Stomach (tissue), 9 donors: Measurements from ENCODE around the gene STK32A. TPM values are rescaled to one million over a fixed set of nuclear protein-coding genes. Genes with fewer than 3 reads are reported as not detected.

ENCODE experiments used
- DNase-seq, 2 donors: peaks; one replicate each; pipeline versions ENCODE4 v3.0.0 to v3.0.0-alpha.2; 2013 to 2019
- H3K27ac ChIP-seq, 5 donors: fragments of 200-600 bp in 4 of 5; sonication (generic) in 4 of 5; one replicate each; pipeline ENCODE4 v1.5.1; 2013 to 2019; ENCODE audit warnings: mild to moderate bottlenecking in 1 of 5, moderate library complexity in 1 of 5
- H3K27me3 ChIP-seq, 3 donors: fragments of 200-600 bp; sonication (generic); one replicate each; pipeline ENCODE4 v1.5.1; 2017 to 2019; ENCODE audit warnings: mixed run types in 1 of 3
- H3K36me3 ChIP-seq, 4 donors: fragments of 200-600 bp; sonication (generic); 1 replicate in 3 of 4; 2 replicates in 1 of 4; pipeline ENCODE4 v1.5.1; 2016 to 2019
- H3K4me1 ChIP-seq, 4 donors: fragments of 200-600 bp; sonication (generic); one replicate each; pipeline ENCODE4 v1.5.1; 2016 to 2019
- H3K4me3 ChIP-seq, 4 donors: fragments of 200-600 bp; sonication (generic) in 3 of 4; one replicate each; pipeline ENCODE4 v1.5.1; 2016 to 2019; ENCODE audit warnings: mild to moderate bottlenecking in 1 of 4
- H3K9me3 ChIP-seq, 4 donors: fragments of 200-600 bp; sonication (generic); one replicate each; pipeline ENCODE4 v1.5.1; 2016 to 2019
- EP300 ChIP-seq: sonication (generic); formaldehyde crosslinking; IDR thresholded peaks from one replicate; pipeline ENCODE4 v1.6.1; 2017; ENCODE audit warnings: antibody characterized with exemption
- POLR2A ChIP-seq, 4 donors: fragments of 450-650 bp; IDR thresholded peaks; one replicate each; pipeline ENCODE4 v1.6.1; 2016; ENCODE audit warnings: antibody characterized with exemption in 4 of 4, control low read depth in 2 of 4, mild to moderate bottlenecking in 1 of 4, moderate library complexity in 1 of 4
- POLR2AphosphoS5 ChIP-seq, 3 donors: sonication (generic); formaldehyde crosslinking; IDR thresholded peaks; one replicate each; pipeline ENCODE4 v1.6.1; 2016; ENCODE audit warnings: antibody characterized with exemption in 3 of 3
- WGBS, 5 donors: extraction: QIAGEN DNeasy Blood & Tissue Kit in 3 of 5; methylation state at CpG; one replicate each; pipeline versions ENCODE4 v1.1.5 to v1.1.7; 2013 to 2018; 5-methylcytosine and 5-hydroxymethylcytosine counted together
- intact Hi-C: fragments of 100-400 bp; cut with DNase I; formaldehyde crosslinking; loops from one replicate; pipeline ENCODE4 v1.15.1; 2023; ENCODE audit warnings: low total_unique reads
- polyA plus RNA-seq, 3 donors: library from polyadenylated mRNA; stranded (reverse); fragments of 200-250 nt; gene quantifications; one replicate each; pipeline ENCODE4 v1.2.3, GENCODE V29; 2013
- small RNA-seq, 4 donors: library from RNA; depleted of rRNA; stranded (forward); fragments of <200 nt; gene quantifications; one replicate each; pipeline ENCODE3, GENCODE V24; 2016
- total RNA-seq, 5 donors: library from RNA; depleted of rRNA; stranded (reverse); fragments of >200 nt; gene quantifications; one replicate each; pipeline versions ENCODE4 v1.1.0 to v1.2.3, GENCODE V29; 2014 to 2016
- TF ChIP-seq, protein P1 (sequence below), 7 experiments: fragments of 450-650 bp in 4 of 7; fragments of 200-600 bp in 3 of 7; sonication (generic) in 3 of 7; IDR thresholded peaks; one replicate each; pipeline ENCODE4 v1.5.1; 2016 to 2019; ENCODE audit warnings: antibody characterized with exemption in 7 of 7, control low read depth in 2 of 7, mild to moderate bottlenecking in 1 of 7
- donor health status: healthy with polysubstance abuse.
- donor health status: Bipolar disorder and iron deficiency.
- donor health status: healthy.

STK32A gene
- total and polyA plus RNA-seq, 8 donors, result 0.48 to 29.7 (median 0.62) TPM

DNA sequence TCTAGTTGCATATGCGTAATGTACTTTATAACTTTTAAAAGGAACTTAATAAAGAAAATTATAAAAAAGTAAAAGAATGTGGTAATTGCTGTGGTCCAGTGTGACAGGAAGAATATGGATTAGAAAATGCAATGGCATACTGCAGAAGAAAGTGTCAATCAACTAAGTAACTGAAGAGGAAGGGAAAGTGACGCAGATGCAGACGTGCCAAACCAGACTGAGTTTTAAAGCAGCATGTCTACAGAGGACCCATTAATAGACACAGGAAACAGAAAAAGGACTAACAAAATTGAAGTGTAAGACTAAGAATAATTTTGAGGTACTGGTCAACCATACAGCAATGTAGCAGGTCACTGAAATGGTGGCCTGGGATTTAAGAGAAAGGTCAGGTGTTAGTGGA, 201.8 kb downstream of the STK32A start:
- Histone ChIP-seq H3K4me1 (peaks cover 0 to 24% (median 9%) of the 10 kb centered on the region in 4 donors), H3K27ac (no peak overlapping the region), H3K9me3 (no peaks in the 10 kb centered on the region), H3K27me3 (no peaks in the 10 kb centered on the region), H3K4me3 (no peak overlapping the region), H3K36me3 (no peaks in the 10 kb centered on the region)
- no peak for DNase-seq
- intact Hi-C loops, result no loop called here
- 83 to 89% (median 88%) methylated on average over 3 of the region's 3 CpGs for WGBS, 5 donors
- no peak for TF ChIP-seq POLR2A (IDR thresholded peaks at IDR 0.05)
- TF ChIP-seq EP300, result no peak
- TF ChIP-seq, protein P1, sequence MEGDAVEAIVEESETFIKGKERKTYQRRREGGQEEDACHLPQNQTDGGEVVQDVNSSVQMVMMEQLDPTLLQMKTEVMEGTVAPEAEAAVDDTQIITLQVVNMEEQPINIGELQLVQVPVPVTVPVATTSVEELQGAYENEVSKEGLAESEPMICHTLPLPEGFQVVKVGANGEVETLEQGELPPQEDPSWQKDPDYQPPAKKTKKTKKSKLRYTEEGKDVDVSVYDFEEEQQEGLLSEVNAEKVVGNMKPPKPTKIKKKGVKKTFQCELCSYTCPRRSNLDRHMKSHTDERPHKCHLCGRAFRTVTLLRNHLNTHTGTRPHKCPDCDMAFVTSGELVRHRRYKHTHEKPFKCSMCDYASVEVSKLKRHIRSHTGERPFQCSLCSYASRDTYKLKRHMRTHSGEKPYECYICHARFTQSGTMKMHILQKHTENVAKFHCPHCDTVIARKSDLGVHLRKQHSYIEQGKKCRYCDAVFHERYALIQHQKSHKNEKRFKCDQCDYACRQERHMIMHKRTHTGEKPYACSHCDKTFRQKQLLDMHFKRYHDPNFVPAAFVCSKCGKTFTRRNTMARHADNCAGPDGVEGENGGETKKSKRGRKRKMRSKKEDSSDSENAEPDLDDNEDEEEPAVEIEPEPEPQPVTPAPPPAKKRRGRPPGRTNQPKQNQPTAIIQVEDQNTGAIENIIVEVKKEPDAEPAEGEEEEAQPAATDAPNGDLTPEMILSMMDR (IDR thresholded peaks at IDR 0.05), result no peak
- no peak for TF ChIP-seq POLR2AphosphoS5 (IDR thresholded peaks at IDR 0.05)

DNA sequence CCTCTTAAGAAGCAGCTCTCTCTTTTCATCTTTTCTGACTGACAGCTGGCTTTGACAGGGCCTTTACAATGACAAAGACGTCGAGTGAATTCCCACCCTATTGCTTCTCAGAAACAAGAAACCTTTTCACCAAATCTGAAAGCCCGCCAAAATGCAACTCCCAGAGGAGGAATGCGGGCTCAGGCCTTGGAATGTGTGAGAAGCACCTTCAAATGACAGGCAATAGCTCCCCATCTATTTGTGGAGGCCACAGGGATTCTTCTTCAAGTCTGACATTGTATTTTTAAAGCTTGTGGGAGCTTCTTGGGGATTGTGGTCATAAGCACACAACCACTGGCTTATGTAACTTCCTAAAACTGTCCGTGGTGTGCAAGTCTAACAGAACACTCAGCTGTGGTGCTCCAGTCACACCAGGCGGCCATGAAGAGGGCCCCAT, 202.4 kb downstream of the STK32A start:
- Histone ChIP-seq H3K4me1 (peaks cover 0 to 24% (median 6%) of the 10 kb centered on the region in 4 donors), H3K27me3 (no peaks in the 10 kb centered on the region), H3K4me3 (no peak overlapping the region), H3K9me3 (no peaks in the 10 kb centered on the region), H3K27ac (no peak overlapping the region), H3K36me3 (no peaks in the 10 kb centered on the region)
- WGBS, 5 donors, result 68 to 80% (median 70%) methylated on average over 5 to 6 of the region's 6 CpGs
- intact Hi-C loops, result no loop called here
- TF ChIP-seq EP300 (no peak), POLR2AphosphoS5 (IDR thresholded peaks at IDR 0.05) (no peak), POLR2A (IDR thresholded peaks at IDR 0.05) (no peak)
- TF ChIP-seq, protein P1 (IDR thresholded peaks at IDR 0.05), result no peak
- DNase-seq, result no peak

Small RNAs within 50 kb of the gene (small RNA-seq; reads per million reads assigned to genes)
- gene AC011373.1, result 0 reads per million in 4 donors
